NT2/D1 (cell line): ENCODE data around the gene NT5DC3.

ENCODE experiments used
- YY1 ChIP-seq: IDR thresholded peaks from 2 replicates; pipeline ENCODE4 v1.6.1; 2011; ENCODE audit not compliant: insufficient read length, insufficient read depth
- ZNF274 ChIP-seq: IDR thresholded peaks from 2 replicates; pipeline ENCODE4 v1.6.1; 2011; ENCODE audit warnings: mild to moderate bottlenecking, low read depth, low read length

GRCh38 chr12:103855896-103856657 lies 15.0 kb upstream of the NT5DC3 start:
- no peak for TF ChIP-seq YY1
- no peak for TF ChIP-seq ZNF274
